HG03175 (cell line): ENCODE measurements around the gene ACTG1.
"Not testable (repeated sequence)": the region's sequence is repeated elsewhere in the genome, so short reads cannot be mapped to it uniquely, and the experiment has no call there.

Experiments used
- ATAC-seq: cut with Tn5 transposase; IDR thresholded peaks from one replicate; pipeline ENCODE4 v1.9.1; 2021; ENCODE audit warnings: mild to moderate bottlenecking, moderate library complexity; ENCODE audit not compliant: unreplicated experiment

ACTG1 gene

GRCh38 chr17:81533339-81534141 is 20.9 kb upstream of the ACTG1 start:
- ATAC-seq = no peak

- no peak for ATAC-seq
Measured at GRCh38 chr17:81532490-81533287, 20.1 kb upstream of the ACTG1 start.

DNA sequence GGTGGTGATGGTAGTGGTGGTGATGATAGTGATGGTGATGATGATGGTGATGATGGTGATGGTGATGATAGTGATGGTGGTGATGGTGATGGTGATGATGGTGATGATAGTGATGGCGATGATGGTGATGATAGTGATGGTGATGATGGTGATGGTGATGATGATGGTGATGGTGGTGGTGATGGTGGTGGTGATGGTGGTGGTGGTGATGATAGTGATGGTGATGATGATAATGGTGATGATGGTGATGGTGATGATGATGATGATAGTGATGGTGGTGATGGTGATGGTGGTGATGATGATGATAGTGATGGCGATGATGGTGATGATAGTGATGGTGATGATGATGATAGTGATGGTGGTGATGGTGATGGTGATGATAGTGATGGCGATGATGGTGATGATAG is 19.4 kb upstream of the ACTG1 start:
- not testable (repeated sequence) for ATAC-seq

- not testable (repeated sequence) for ATAC-seq
Measured at GRCh38 chr17:81531013-81531412, 18.4 kb upstream of the ACTG1 start.

- ATAC-seq = no peak
Measured at GRCh38 chr17:81529437-81529803, 16.8 kb upstream of the ACTG1 start.

- ATAC-seq = no peak
Measured at GRCh38 chr17:81528651-81529436, 16.2 kb upstream of the ACTG1 start.

- ATAC-seq = no peak
Measured at GRCh38 chr17:81528384-81528650, 15.7 kb upstream of the ACTG1 start.

DNA sequence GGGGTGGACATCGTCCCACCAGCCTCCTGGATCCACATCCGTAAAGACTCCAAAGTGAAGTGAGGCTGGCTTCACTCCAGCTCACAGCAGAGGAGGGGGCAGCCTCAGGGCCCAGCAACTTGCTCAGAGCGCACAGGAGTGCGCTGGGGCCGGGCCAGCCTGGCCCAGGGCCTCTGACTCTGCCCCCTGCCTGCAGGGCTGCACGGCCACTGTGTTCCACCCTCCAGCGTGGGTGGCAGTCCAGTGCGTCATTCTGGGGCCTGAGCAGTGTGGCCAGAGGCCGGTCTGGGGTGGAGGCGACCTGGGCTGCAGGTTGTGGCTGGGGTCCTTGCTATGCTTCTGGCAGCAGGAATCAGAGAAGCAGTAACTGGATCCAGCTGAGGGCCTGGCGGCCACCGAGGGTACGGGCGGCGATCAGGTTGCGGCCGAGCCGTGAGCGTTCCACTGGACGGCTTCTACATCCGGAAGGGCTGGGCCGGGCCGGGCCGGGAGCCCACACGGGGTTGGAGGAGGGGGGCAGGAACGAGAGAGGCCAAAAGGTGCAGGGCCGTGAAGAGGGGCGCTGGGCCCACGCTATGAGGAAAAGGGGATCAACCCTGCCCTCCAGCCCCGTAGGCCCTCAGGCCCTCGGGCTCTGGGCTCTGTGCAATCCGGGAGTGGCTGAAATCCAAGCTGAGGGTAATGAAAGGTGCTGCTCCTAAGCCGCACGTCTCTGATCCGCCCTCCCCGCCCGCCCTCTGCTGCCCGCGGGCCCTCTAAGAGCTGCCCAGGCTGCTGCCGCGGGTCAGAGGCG is 15.2 kb upstream of the ACTG1 start, which contains the start of gene FSCN2:
TSS of gene FSCN2 (plus strand) at position 787 of the 793 bp plus-strand sequence. CDS start 155 bp downstream, outside the sequence.
- ATAC-seq = no peak

DNA sequence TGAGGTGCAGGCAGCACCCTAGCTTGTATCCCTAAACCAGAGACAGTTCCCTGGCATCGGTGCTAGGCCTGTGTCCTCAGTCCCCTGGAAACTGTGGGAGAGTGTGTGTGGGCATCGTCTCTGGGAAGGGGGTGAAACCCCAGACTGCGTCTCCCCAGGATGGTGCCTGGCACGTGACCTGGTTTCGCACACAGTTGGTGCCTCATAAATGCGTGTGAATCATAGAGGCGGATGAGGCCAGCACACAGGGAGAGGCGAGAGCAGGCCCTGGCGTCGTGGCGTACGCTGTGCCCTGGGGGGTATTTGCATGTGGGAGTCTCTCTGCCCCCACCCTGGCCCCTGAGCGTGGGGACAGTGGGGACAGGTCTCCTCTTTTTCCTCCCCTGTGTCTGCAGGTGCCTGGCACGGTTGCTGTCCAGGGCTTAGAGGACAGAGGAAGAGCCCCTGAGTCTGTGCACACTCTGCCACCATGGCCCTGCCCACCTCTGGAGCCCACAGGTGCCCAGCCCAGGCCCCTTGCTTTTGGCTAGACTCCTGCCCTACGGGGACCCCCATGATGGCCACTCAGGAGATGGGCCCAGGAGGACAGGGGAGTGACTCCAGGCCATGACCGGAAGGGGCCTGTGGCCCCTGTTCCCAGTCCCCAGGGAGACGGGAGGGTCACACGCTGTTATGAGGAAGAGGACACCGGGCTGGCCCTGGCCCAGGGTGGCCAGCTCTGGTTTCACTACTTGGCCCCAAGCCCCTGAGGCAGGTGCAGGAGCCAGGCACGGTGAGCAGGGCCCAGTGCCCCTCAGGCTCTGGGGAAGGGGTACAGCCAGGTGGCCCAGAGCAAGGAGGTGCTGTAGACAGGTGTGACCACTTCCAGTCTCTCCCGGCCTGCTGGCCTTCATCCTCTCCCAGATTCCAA is 14.3 kb upstream of the ACTG1 start:
- no peak for ATAC-seq

DNA sequence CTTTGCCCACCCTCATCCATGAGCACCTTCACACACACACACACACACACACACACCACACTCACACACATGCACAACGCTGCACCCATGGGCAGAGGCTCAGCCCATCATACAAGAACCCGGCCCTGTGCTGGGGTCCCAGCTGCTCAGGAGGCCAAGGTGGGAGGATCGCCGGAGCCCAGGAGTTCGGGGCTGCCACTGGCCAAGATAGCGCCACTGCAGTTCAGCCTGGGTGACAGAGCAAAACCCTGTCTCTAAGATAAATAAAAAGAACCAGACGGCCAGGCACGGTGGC is 12.2 kb upstream of the ACTG1 start:
- no peak for ATAC-seq

GRCh38 chr17:81524039-81524864 is 11.7 kb upstream of the ACTG1 start:
- no peak for ATAC-seq

DNA sequence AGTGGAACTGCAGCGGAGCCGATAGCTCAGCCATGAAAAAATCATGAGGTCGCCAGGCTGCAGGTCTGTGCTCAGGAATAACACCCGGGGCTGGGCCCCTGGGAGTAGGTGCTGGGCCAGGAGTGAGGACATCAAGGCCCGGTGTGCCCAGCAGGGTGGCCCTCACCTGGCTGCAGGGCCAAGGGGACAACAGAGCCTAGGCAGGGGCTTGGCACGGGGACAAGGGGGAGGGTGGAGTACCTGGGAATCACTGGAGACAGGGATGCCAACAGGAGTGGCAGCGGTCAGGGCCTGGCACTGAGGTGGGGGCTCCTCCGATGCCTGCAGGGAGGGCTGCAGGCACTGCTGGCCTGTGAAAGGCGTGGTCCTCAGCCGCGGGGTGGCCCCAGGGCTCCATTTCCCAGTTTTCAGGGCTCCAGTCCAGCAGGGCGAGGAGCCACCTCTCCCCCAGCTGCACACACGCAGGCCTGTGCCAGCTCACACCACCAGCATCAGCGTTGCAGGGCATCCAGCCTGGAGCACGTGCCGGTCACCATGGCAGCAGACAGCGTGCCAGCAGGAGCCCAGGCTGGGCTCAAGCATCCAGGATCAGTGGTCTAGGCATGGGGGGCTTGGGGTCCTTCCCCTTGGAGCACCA is 10.9 kb upstream of the ACTG1 start:
- ATAC-seq = no peak

DNA sequence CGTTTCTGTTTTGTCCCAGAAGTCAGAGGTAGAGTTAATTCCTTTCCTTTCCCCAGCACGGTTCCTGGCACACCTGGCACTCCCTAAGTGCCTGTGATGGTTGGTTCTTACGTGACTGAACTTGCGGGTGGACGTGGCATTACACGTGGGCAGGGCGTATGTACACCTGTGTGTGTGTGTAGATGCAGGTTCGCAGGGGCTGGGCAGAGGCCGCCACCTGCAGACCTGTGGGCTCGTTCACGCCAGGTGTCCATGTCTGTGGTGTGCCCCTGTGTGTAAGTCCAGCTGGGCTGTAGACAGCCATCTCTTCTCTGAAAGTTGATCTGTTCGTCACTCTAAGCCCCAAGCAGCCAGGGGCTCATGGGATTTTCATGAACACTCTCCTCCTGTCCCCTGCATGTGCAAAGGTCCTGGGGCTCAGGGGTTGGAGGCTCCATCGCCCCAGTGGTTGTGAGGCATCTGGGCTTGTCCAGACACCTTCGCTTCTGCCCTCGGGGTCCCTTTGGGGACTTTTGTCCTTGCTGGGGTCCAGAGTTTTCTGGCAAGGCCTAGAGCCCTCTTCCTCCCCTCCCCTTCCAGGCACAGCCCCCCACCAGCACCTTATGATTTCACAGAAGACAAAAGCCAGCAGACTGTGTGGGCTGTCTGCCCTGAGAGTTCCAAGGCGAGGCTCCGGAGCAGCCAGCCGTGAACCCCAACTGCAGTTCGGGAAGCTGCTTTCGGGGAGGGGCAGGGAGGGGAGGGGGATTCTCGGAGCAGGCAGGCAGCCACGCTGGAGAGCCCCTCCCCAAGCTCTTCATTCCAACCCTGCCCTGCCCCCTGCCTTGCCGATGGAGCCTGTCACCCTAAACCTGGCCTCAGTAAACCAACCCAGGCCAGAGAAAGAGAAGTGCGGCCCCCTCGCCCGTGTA is 10.1 kb upstream of the ACTG1 start:
- no peak for ATAC-seq

GRCh38 chr17:81520021-81520901 is 7.7 kb upstream of the ACTG1 start:
- no peak for ATAC-seq

DNA sequence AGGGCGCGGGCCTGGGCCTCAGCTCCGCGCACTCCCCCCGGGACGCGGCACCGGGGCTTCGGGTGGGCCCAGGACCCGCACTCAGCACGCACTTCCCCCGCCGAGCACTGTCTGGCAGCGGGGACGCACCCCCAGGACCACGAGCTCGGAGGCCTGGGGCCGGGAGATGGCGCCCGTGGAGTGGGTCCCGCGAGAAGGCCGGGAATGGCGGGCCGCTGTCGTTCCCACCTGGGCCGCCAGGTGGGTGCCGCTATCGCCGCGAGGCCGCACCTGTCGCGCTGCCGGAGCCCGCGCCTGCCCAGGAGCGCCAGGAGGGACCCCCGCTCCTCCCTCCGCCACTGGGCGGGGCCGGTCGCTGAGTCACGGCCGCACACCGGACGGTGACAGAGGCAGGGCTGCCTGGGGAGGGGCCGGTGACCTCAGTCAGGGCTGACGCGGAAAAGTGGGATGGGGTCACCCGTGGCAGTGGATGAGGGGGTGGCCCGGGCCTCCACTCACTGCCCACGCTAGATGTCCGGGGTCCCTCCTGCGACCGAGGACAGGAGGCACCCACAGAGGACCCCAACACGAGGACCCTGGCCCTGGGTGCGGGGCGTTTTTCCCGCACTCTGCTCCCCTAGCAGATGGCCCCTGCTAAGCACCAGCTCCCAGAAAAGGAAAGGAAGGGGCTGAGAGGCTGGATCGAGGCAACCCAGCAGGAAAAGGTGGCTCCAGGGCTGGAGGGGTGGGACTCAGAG is 6.9 kb upstream of the ACTG1 start:
- ATAC-seq = no peak

DNA sequence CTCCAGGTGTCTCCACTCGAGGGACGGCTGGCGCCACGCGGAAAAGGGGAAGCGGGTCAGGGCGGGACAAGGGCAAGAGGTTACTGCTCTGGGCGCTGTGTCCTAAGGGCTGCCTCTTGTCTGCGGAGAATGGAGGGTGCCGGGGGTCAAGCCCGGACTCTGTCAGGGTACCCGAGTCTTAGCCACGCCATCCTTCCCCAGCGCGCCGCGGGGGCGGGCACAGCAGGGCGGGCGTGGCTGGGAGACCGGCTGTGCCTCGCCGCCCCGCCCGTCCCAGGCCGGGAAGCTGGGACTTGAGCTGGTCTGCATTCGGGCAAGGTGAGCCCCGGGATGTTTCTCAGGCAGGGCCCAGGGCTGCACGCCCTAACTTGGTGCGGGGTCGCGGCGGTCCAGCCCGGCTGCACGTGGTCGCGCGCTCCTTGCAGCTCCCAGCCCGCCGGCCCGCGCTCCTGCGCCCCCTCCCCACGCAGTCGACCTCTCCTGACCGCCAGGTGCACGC is 6.2 kb upstream of the ACTG1 start:
- no peak for ATAC-seq
